Glutamatergic neuron (in vitro differentiated cells): ENCODE measurements around the gene CABP2. TPM values are rescaled to one million over a fixed set of nuclear protein-coding genes. Genes with fewer than 3 reads are reported as not detected.
"Not testable (repeated sequence)": the region's sequence is repeated elsewhere in the genome, so short reads cannot be mapped to it uniquely, and the experiment has no call there.

ENCODE experiments used
- DNase-seq: peaks from one replicate; pipeline ENCODE4 v3.0.0; 2022
- H3K27ac Mint-ChIP-seq: one replicate; pipeline ENCODE4 v1.8.0; 2020; ENCODE audit warnings: mild to moderate bottlenecking, mixed read lengths, inconsistent platforms; ENCODE audit not compliant: unreplicated experiment
- H3K27me3 Mint-ChIP-seq: one replicate; pipeline ENCODE4 v1.8.0; 2020; ENCODE audit warnings: mild to moderate bottlenecking, moderate library complexity, mixed read lengths, inconsistent platforms; ENCODE audit not compliant: unreplicated experiment
- H3K36me3 Mint-ChIP-seq: one replicate; pipeline ENCODE4 v1.8.0; 2020; ENCODE audit warnings: mild to moderate bottlenecking, mixed read lengths, inconsistent platforms; ENCODE audit not compliant: unreplicated experiment
- H3K4me1 Mint-ChIP-seq: one replicate; pipeline ENCODE4 v1.8.0; 2020; ENCODE audit warnings: mild to moderate bottlenecking, low read depth, mixed read lengths, inconsistent platforms; ENCODE audit not compliant: unreplicated experiment
- H3K4me3 Mint-ChIP-seq: one replicate; pipeline ENCODE4 v1.8.0; 2020; ENCODE audit warnings: mild to moderate bottlenecking, mixed read lengths, inconsistent platforms; ENCODE audit not compliant: unreplicated experiment
- H3K9me3 Mint-ChIP-seq: one replicate; pipeline ENCODE4 v1.8.0; 2020; ENCODE audit warnings: mild to moderate bottlenecking, moderate library complexity, mixed read lengths, inconsistent platforms; ENCODE audit not compliant: unreplicated experiment
- long read RNA-seq: library from polyadenylated mRNA; unstranded; transcript quantifications from one replicate; pipeline ENCODE4 v2.0.0, GENCODE V29; 2020; ENCODE audit not compliant: unreplicated experiment
- total RNA-seq: library from RNA; stranded (reverse); fragmentation: NEBNext Ultra II Directional; extraction: Animal tissue kit (Norgen Biotek cat#: 25700); gene quantifications from one replicate; pipeline ENCODE4 v1.2.1, GENCODE V29; 2021; ENCODE audit not compliant: unreplicated experiment
- TF ChIP-seq, protein P1 (sequence below): fragments of 200-600 bp; sonication (generic); IDR thresholded peaks from one replicate; pipeline ENCODE4 v1.5.0; 2021; ENCODE audit not compliant: partially characterized antibody, unreplicated experiment

CABP2 gene
- not detected for total RNA-seq
- long read RNA-seq: 0 reads

DNA sequence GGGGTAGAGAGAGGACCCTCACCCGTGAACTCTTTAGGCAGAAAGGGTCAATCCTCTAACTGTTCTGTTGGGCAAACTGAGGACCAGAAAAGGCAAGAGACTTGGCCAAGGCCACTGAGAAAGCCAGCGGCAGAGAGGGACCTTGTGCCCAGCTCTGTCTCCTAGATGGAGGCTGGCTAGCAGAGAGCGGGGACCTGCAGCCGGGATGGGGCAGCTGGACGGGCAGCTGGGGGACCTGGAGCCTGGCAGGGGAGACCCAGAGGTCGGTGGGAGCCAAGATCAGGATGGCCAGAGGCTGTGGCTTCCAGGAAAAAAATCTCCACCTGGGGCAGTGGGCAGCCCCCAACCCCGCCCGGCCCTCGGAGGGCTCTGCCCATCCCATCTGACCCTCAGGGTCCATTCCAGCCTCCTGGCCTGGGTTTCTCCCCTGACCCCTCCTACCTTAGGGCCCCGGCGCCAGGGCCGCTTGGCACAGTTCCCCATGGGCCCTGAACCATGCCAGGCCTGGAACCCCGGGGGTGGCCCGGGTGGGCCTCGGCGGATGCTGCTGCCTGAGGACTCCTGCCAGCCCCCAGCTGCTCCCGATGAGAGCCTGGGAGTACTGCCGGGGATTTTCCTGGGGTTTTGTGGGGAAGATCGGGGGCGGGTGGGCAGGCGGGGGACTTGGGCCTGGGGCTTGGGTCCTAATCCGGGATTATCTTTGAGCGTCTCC is at the start of gene CABP2:
TSS of gene CABP2 (minus strand) at position 603 of the 712 bp plus-strand sequence. CDS start at position 483, 120 bp downstream.
- Mint-ChIP-seq H3K27ac (no peak within 1 kb of the TSS), H3K27me3 (peaks cover 11% of the 10 kb centered on the region), H3K9me3 (peaks cover 4% of the 10 kb centered on the region), H3K4me3 (no peak within 1 kb of the TSS), H3K4me1 (peaks cover 3% of the 10 kb centered on the region), H3K36me3 (no peaks in the 10 kb centered on the region)
- DNase-seq: no peak
- TF ChIP-seq, protein P1, sequence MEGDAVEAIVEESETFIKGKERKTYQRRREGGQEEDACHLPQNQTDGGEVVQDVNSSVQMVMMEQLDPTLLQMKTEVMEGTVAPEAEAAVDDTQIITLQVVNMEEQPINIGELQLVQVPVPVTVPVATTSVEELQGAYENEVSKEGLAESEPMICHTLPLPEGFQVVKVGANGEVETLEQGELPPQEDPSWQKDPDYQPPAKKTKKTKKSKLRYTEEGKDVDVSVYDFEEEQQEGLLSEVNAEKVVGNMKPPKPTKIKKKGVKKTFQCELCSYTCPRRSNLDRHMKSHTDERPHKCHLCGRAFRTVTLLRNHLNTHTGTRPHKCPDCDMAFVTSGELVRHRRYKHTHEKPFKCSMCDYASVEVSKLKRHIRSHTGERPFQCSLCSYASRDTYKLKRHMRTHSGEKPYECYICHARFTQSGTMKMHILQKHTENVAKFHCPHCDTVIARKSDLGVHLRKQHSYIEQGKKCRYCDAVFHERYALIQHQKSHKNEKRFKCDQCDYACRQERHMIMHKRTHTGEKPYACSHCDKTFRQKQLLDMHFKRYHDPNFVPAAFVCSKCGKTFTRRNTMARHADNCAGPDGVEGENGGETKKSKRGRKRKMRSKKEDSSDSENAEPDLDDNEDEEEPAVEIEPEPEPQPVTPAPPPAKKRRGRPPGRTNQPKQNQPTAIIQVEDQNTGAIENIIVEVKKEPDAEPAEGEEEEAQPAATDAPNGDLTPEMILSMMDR: no peak

DNA sequence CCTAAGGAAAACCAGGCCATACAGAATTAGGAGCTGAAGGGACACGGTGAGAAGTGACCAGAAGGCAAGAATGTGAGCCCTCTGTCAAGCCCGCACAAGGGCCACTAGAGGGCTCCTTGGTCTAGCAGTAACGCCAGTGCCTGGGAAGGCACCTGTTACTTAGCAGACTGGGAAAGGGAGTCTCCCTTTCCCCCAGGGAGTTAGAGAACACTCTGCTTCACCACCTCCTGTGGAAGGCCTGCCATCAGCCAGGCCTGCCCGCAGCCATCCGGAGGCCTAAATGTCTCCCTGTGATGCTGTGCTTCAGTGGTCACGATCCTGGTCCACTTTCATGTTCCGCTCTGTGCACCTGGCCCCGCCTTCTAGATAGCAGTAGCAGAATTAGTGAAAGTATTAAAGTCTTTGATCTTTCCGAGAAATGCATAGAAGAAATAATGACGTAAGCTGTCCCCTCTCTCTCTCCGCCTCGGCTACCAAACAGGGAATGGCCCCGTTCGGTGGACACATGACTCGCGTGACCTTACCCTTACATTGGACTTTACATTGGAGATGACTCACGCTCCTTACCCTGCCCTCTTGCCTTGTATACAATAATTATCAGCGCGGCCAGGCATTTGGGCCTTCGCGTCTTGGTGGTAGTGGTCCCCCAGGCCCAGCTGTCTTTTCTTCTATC is 49.6 kb upstream of the CABP2 start:
- DNase-seq: peak; percentile 54
- Mint-ChIP-seq H3K36me3 (no peaks in the 10 kb centered on the region), H3K4me1 (no peaks in the 10 kb centered on the region), H3K27ac (no peak overlapping the region), H3K9me3 (no peaks in the 10 kb centered on the region), H3K27me3 (no peaks in the 10 kb centered on the region), H3K4me3 (no peak overlapping the region)
- TF ChIP-seq, protein P1: no peak

DNA sequence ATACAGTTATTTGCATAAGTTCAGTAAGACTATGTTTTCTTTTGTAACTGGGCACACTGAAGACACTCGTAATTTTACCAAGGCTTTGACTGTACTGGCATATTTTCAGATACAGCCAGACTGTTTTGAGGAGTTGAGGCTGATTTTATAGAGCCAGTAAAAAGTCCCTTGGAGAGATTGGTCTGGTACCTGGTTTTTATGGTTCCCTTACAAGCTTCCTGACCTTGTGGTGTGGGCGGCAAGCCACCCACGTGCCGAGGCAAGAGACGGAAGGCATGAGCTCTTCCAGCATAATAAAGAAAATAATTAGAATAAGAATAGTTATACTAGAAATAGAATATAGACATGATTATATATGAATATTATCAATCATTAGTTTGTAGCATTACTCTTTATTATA is 49.1 kb upstream of the CABP2 start:
- H3K27me3 Mint-ChIP-seq: no peaks in the 10 kb centered on the region

DNA sequence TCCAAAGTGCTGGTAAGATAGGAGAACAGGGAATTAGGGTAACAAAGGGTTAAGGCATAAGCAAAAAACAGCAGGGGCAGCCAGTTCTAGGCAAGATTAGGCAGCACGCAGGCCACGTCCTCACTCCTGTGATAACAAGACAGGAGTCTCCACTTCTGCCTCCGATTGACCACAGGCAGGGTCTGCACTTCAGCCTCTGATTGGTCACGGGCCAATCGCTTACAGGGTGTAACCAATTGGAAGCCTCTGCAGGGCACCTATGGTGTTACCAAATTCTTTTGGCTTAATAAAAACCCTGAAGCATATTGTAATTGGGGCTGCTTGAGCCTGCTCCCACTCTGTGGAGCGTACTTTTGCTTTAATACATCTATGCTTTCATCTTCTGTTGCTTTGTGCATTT is 48.2 kb upstream of the CABP2 start:
- Mint-ChIP-seq H3K27ac (no peak overlapping the region), H3K27me3 (no peaks in the 10 kb centered on the region), H3K4me1 (no peaks in the 10 kb centered on the region), H3K9me3 (no peaks in the 10 kb centered on the region), H3K4me3 (no peak overlapping the region), H3K36me3 (no peaks in the 10 kb centered on the region)
- TF ChIP-seq, protein P1: no peak
- DNase-seq: no peak

More for the DNA sequence above, 49.1 kb upstream of the CABP2 start:
- TF ChIP-seq, protein P1: no peak
- no peak overlapping the region for H3K4me3 Mint-ChIP-seq
- H3K4me1 Mint-ChIP-seq: no peaks in the 10 kb centered on the region
- no peak for DNase-seq
- no peak overlapping the region for H3K27ac Mint-ChIP-seq
- no peaks in the 10 kb centered on the region for H3K9me3 Mint-ChIP-seq
- H3K36me3 Mint-ChIP-seq: no peaks in the 10 kb centered on the region

DNA sequence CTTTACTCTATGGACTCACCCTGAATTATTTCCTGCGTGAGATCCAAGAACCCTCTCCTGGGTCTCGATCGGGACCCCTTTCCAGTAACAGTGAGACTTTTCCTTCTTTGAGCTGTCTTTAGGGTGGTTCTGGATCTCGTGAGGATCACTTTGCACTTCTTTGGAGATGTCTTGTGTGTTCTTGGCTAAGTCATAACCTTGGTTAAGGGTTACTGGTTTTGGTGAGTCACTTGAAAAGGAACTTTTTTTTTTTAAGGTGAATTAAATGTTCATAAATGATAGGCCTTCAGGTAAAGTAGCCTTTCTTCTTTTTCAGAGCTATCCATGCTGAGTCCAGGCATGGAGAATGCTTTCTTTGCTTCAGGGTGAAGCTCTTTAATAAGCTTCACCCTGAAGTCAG is 41.0 kb upstream of the CABP2 start:
- TF ChIP-seq, protein P1: no peak
- H3K4me3 Mint-ChIP-seq: no peak overlapping the region
- no peak overlapping the region for H3K27ac Mint-ChIP-seq
- no peaks in the 10 kb centered on the region for H3K4me1 Mint-ChIP-seq
- no peak for DNase-seq
- peaks cover 1% of the 10 kb centered on the region for H3K27me3 Mint-ChIP-seq
- no peaks in the 10 kb centered on the region for H3K36me3 Mint-ChIP-seq
- no peaks in the 10 kb centered on the region for H3K9me3 Mint-ChIP-seq

DNA sequence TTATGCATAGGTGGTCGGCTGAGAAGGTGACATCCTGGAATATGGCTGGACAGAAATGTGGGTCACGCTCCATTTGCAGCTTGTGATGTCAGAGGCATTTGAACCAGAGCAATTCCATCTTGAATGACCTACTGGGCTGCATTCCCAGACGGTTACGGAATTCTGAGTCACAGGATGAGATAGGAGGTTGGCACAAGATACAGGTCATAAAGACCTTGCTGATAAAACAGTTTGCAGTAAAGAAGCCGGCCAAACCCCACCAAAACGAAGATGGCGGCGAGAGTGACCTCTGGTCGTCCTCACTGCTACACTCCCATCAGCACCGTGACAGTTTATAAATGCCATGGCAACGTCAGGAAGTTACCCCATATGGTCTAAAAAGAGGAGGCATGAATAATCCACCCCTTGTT is 40.5 kb upstream of the CABP2 start:
- DNase-seq, H3K27ac Mint-ChIP-seq, H3K36me3 Mint-ChIP-seq, H3K9me3 Mint-ChIP-seq, H3K27me3 Mint-ChIP-seq, H3K4me1 Mint-ChIP-seq, H3K4me3 Mint-ChIP-seq: not testable (repeated sequence)
